Stimulated activated CD8-positive, alpha-beta memory T cell treated with anti-CD3 and anti-CD28 coated beads, Interleukin-15, amount 100 ng/mL, for 1 hour (primary cell): Measurements from ENCODE around the gene VWA1.
"Not testable (repeated sequence)": the region's sequence is repeated elsewhere in the genome, so short reads cannot be mapped to it uniquely, and the experiment has no call there.

ENCODE experiments used
- DNase-seq: peaks from one replicate; pipeline ENCODE4 v3.0.0-alpha.2; 2020; ENCODE audit warnings: low read depth

Gene VWA1

GRCh38 chr1:1437033-1437903 is 1.8 kb downstream of the VWA1 start:
- DNase-seq, result no peak

- DNase-seq, result no peak
Observed at GRCh38 chr1:1437904-1438376, 2.5 kb downstream of the VWA1 start.

GRCh38 chr1:1438531-1439381 is 3.3 kb downstream of the VWA1 start:
- DNase-seq, result no peak

- DNase-seq, result no peak
Observed at GRCh38 chr1:1439546-1440261, 4.2 kb downstream of the VWA1 start.

- no peak for DNase-seq
Observed at GRCh38 chr1:1440262-1441001, 4.9 kb downstream of the VWA1 start.

- peak; percentile 24 for DNase-seq
Observed at GRCh38 chr1:1441002-1441888, 5.8 kb downstream of the VWA1 start.

- no peak for DNase-seq
Observed at GRCh38 chr1:1442069-1442770, 6.7 kb downstream of the VWA1 start.

- not testable (repeated sequence) for DNase-seq
Observed at GRCh38 chr1:1446631-1447030, 11.1 kb downstream of the VWA1 start.

- DNase-seq, result no peak
Observed at GRCh38 chr1:1449099-1449739, 13.7 kb downstream of the VWA1 start, which contains the start of gene ATAD3C. TSS of gene ATAD3C (plus strand) at chr1:1449689. CDS start at chr1:1450684, 995 bp downstream.

GRCh38 chr1:1450616-1451015 is 15.1 kb downstream of the VWA1 start:
- not testable (repeated sequence) for DNase-seq

GRCh38 chr1:1451696-1452364 is 16.3 kb downstream of the VWA1 start:
- DNase-seq, result no peak

GRCh38 chr1:1452365-1452739 is 16.9 kb downstream of the VWA1 start:
- not testable (repeated sequence) for DNase-seq

- no peak for DNase-seq
Observed at GRCh38 chr1:1452882-1453281, 17.4 kb downstream of the VWA1 start.

GRCh38 chr1:1454286-1455056 is 19.0 kb downstream of the VWA1 start:
- not testable (repeated sequence) for DNase-seq

- no peak for DNase-seq
Observed at GRCh38 chr1:1455366-1455884, 19.9 kb downstream of the VWA1 start.

GRCh38 chr1:1455934-1456333 is 20.4 kb downstream of the VWA1 start:
- DNase-seq, result not testable (repeated sequence)

- not testable (repeated sequence) for DNase-seq
Observed at GRCh38 chr1:1456683-1457255, 21.3 kb downstream of the VWA1 start.
